ENCODE measurements around the gene RAP2B.

GRCh38 chr3:153190923-153191322 is 28.9 kb downstream of the RAP2B start:
- TF ChIP-seq, protein P1, sequence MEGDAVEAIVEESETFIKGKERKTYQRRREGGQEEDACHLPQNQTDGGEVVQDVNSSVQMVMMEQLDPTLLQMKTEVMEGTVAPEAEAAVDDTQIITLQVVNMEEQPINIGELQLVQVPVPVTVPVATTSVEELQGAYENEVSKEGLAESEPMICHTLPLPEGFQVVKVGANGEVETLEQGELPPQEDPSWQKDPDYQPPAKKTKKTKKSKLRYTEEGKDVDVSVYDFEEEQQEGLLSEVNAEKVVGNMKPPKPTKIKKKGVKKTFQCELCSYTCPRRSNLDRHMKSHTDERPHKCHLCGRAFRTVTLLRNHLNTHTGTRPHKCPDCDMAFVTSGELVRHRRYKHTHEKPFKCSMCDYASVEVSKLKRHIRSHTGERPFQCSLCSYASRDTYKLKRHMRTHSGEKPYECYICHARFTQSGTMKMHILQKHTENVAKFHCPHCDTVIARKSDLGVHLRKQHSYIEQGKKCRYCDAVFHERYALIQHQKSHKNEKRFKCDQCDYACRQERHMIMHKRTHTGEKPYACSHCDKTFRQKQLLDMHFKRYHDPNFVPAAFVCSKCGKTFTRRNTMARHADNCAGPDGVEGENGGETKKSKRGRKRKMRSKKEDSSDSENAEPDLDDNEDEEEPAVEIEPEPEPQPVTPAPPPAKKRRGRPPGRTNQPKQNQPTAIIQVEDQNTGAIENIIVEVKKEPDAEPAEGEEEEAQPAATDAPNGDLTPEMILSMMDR (conservative IDR thresholded peaks at IDR 0.05; ENCODE audit: low read length): no peak
- no peak for TF ChIP-seq EZH2phosphoT487 (IDR thresholded peaks at IDR 0.05; ENCODE audit: borderline replicate concordance)

Measured in Loucy (cell line).